HG03045 (cell line): ENCODE data around the gene C6orf62.
A peak's percentile ranks its signal among the peaks of the same experiment; 100 is the strongest.
"Not testable (repeated sequence)": the region's sequence is repeated elsewhere in the genome, so short reads cannot be mapped to it uniquely, and the experiment has no call there.

Experiments used
- ATAC-seq: cut with Tn5 transposase; IDR thresholded peaks from one replicate; pipeline ENCODE4 v1.9.1; 2021; ENCODE audit warnings: mild to moderate bottlenecking, moderate library complexity; ENCODE audit not compliant: unreplicated experiment

The C6orf62 gene

GRCh38 chr6:24719125-24719971 is at the start of gene C6orf62:
Gene C6orf62, minus strand, starts transcription at chr6:24719154. Its CDS starts 486 bp downstream, at chr6:24718668.
- peak; percentile 16 for ATAC-seq

GRCh38 chr6:24768361-24768760 is 49.4 kb upstream of the C6orf62 start:
- ATAC-seq = no peak

GRCh38 chr6:24766680-24767462 is 47.9 kb upstream of the C6orf62 start:
- no peak for ATAC-seq

GRCh38 chr6:24765968-24766367 is 47.0 kb upstream of the C6orf62 start:
- ATAC-seq = not testable (repeated sequence)

- not testable (repeated sequence) for ATAC-seq
Observed at GRCh38 chr6:24764833-24765828, 46.2 kb upstream of the C6orf62 start.

- ATAC-seq = no peak
Observed at GRCh38 chr6:24763578-24763977, 44.6 kb upstream of the C6orf62 start.

- ATAC-seq = no peak
Observed at GRCh38 chr6:24761851-24762250, 42.9 kb upstream of the C6orf62 start.

- no peak for ATAC-seq
Observed at GRCh38 chr6:24761193-24761835, 42.4 kb upstream of the C6orf62 start.

GRCh38 chr6:24760210-24760609 is 41.3 kb upstream of the C6orf62 start:
- no peak for ATAC-seq

- no peak for ATAC-seq
Observed at GRCh38 chr6:24759718-24760117, 40.8 kb upstream of the C6orf62 start.

GRCh38 chr6:24757611-24758010 is 38.7 kb upstream of the C6orf62 start:
- no peak for ATAC-seq

- no peak for ATAC-seq
Observed at GRCh38 chr6:24755279-24755678, 36.3 kb upstream of the C6orf62 start.

GRCh38 chr6:24754378-24754777 is 35.4 kb upstream of the C6orf62 start:
- not testable (repeated sequence) for ATAC-seq

- no peak for ATAC-seq
Observed at GRCh38 chr6:24753545-24753944, 34.6 kb upstream of the C6orf62 start.

GRCh38 chr6:24752917-24753492 is 34.1 kb upstream of the C6orf62 start:
- ATAC-seq = no peak

GRCh38 chr6:24752503-24752902 is 33.5 kb upstream of the C6orf62 start:
- no peak for ATAC-seq

GRCh38 chr6:24750878-24751277 is 31.9 kb upstream of the C6orf62 start:
- ATAC-seq = not testable (repeated sequence)

- no peak for ATAC-seq
Observed at GRCh38 chr6:24749297-24749696, 30.3 kb upstream of the C6orf62 start.

- ATAC-seq = no peak
Observed at GRCh38 chr6:24744911-24745310, 26.0 kb upstream of the C6orf62 start.

- no peak for ATAC-seq
Observed at GRCh38 chr6:24743944-24744335, 25.0 kb upstream of the C6orf62 start.
